Esophagus mucosa (tissue), 1 donor: ENCODE data around the gene BPHL. TPM values are rescaled to one million over a fixed set of nuclear protein-coding genes. Genes with fewer than 3 reads are reported as not detected.
A peak's percentile ranks its signal among the peaks of the same experiment; 100 is the strongest.
"Not testable (repeated sequence)": the region's sequence is repeated elsewhere in the genome, so short reads cannot be mapped to it uniquely, and the experiment has no call there.

Experiments
- ATAC-seq: fragments of 200-7000 bp; cut with Tn5 transposase; one replicate; pipeline ENCODE4 v1.9.1; 2020
- total RNA-seq: library from RNA; stranded (reverse); gene quantifications from one replicate; pipeline ENCODE4 v1.2.4, GENCODE V29; 2023
- donor health status: DM: yes; HTN: yes; CAD: no.

The BPHL gene
- total RNA-seq, 1 donor from 2014 or later = 27.0 TPM

GRCh38 chr6:3124667-3125066 is 6.2 kb downstream of the BPHL start:
- ATAC-seq = no peak

DNA sequence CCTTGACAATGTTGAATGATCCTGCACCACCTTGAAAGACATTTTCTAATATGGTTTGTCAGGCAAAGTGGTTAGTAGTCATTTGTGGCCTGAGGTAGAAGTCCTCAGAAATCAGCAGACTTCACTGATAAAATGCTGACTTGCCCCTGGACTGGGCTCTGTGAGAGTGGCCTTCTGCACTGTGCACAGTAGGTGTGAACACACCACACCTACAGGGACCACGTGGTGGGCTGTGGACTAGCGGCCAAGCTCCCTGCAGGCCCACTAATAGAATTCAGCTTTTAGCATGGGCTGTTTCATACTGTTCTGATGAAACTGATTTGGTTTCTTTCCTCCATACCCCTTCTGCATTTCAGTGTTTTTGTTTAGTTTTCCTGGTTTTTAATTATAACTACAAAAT is 7.3 kb downstream of the BPHL start:
- ATAC-seq = no peak

- no peak for ATAC-seq
Observed at GRCh38 chr6:3128356-3129108, 10.0 kb downstream of the BPHL start.

- ATAC-seq = no peak
Observed at GRCh38 chr6:3131695-3132094, 13.2 kb downstream of the BPHL start.

DNA sequence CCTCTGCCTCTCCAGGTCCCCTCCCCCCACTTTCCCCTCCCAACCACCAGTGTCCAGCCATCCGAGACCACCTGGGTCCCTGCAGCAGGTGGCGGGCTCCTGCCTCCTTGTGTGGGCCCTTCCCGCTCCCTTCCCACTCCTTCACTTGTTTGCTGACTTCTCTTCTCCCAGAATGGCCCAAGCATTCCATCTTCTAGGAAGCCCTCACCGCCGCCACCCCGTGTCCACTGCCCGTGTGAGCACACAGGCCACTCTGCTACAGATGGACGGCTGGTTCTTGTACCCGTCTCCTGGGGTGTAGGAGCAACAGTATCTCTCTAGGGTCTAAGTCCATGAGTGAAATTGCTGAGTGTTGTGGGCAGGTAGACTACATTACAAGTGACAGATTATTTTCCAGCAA is 15.0 kb downstream of the BPHL start:
- ATAC-seq = no peak

DNA sequence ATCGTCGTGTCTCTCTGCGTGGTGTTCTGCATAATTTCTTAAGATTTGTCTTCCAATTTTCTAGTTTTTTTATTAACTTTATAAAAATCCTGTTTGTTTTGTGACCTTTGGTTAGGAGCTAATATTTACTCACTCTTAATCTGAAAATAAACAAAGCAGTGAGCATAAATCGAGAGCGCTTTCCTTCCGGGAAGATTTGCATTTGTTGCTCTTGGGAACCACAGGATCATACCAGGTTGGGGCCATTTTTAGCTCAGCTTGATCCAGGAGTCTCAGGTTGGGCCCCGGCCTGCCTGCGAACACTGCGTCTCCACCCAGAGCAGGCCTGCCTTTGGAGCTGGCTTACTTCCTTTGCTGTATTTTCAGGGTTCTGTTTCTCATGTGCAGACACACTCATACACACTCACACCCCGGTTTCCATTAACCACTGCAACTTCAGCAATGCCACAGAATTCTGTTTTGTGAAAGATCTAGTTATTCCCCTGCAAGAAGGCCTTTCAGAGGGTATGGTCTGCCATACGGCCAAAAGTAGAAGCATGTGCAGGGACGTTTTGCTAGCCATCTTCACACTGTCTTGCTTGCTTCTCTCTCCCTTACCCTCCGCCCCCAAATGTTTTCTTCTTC is 17.3 kb downstream of the BPHL start:
- ATAC-seq = no peak

GRCh38 chr6:3136292-3137011 is 17.9 kb downstream of the BPHL start:
- ATAC-seq = no peak

DNA sequence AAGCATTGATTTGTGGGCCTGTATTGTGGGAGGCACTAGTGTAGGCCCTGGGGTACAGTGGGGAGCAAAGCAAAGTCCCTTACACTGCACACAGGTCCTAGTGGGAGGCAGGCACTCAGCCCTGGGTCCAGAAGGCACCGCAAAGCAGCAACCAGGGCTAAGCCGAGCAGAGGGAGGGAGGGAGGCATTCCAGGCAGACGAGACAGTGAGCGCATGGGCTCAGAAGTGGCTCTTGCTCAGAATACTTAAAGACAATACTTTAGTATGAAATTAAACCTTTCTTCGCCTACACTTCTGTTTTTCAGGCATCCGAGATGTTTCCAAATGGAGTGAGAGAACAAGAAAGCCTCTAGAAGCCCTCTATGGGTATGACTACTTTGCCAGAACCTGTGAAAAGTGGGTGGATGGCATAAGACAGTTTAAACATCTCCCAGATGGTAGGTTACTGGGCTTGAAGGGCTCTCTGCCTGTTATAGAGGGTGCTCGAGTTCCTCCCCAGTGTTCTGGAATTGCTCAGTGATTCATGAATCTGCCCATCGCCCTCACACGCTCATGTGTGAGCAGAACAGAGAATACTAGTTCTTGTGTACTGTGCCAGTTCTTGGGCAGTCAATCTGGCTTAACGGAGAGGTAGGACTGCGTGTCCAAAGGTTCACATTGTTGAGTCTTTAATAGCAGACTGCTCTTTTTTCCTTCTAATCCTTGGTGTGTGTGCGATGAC is 18.7 kb downstream of the BPHL start:
- ATAC-seq = no peak

GRCh38 chr6:3137873-3138272 is 19.4 kb downstream of the BPHL start:
- ATAC-seq = not testable (repeated sequence)

DNA sequence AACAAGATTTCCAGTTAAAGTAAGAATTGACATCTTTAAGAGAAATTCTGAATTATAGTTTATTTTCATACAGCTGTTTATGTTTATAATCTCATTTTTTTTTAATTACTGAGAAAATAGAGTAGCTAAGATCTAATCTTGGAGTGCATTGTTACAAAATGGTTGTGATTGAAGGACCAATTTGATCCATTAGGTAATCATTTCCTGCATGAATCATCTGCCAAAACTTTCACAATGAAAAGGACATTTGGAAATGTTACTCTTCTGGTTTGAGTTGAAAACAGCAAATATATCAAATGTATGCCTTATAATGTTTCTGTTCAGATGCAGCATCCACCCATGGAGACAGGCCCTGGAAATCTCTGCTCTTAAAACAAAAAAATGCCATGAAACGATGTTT is 19.8 kb downstream of the BPHL start:
- no peak for ATAC-seq

DNA sequence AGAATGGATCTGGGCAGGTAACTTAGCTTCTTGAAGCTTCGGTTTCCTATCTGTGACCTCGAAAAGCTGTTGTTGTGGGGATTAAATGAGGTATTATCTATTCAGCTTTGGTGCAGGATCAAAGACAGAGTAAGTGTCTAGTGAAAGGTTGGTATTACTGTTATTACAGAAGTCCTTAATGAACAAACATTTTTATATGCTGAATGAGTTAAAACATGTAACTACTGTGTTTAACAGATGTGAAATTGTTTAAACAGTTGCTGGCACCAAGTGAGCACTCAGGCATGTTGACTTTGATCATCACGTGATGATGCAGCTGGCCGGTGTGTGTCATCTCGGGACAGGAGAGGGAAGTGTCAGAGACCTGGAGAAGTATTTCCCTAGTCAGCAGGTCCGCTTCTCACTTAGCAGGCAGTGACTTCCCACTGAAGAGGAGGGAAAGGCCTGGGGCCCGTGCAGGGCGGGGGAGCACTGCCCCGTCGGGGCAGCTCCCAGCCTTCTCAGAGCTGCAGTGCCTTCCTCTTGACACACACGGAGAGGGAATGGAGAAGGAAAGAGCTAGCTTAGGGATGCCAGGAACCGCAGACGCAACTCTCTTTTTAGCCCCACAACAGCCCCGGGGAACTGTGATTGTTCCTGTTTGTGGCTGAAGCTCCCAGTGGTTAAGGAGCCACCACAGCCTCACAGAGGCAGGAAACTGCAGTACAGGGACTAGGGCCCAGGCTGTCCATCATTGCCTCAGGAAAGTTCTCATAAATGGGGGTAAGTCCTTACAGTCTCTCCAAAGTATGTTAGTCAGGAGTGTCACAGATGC is 20.8 kb downstream of the BPHL start:
- ATAC-seq = peak; percentile 95

GRCh38 chr6:3140201-3140600 is 21.7 kb downstream of the BPHL start:
- ATAC-seq = no peak

DNA sequence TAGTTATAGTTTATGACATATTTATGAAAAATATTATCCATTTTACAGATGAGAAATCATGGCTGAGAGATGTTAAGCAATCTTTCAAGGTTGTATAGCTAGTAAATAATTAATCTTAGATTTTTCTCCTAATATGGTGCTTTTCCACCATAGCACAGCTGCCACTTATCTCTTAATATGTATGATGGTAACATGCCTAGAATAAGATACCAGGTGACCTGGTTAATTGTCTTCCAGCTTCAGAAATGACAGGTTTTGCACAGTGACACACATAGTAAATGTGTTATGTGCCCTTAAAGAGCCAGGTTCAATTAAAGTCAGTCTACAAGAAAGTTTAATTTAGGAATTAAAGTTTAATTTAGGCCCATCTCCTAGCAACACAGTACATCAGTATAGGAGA is 24.0 kb downstream of the BPHL start:
- ATAC-seq = no peak

DNA sequence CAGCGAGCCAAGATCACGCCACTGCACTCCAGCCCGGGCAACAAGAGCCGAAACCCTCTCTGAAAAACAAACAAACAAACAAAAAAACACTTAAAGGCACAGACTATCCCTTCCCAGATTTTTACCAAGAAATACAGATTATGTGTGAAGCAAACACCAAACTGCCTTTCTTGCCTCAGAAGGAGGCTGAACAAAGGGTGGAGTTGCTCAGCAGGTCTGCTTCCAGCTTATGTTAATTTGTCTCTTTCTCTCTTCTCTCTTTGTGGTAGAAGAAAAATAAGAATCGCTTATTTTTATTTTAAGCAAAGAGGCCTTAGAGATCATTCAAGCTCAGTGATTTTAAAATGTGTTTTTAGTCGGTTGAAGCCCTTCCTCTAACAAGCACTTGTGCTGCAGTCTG is 24.6 kb downstream of the BPHL start:
- no peak for ATAC-seq

DNA sequence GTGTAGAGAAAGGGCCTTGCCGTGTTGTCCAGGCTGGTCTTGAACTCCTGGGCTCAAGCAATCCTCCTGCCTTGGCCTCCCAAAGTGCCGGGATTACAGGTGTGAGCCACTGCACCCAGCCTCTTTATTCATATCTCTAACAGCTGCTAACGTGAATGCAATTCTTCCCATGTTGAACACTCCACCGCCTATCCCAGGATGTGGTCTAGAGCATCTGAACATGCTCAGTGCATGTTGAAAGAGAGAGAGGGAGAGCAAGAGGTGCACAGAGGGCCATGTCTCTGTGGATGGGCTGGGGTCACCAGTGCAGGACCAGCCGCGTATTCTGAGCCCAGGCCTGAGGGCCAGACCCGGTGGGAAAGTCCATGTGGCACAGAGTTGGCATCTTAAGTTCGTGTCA is 26.1 kb downstream of the BPHL start:
- ATAC-seq = no peak

DNA sequence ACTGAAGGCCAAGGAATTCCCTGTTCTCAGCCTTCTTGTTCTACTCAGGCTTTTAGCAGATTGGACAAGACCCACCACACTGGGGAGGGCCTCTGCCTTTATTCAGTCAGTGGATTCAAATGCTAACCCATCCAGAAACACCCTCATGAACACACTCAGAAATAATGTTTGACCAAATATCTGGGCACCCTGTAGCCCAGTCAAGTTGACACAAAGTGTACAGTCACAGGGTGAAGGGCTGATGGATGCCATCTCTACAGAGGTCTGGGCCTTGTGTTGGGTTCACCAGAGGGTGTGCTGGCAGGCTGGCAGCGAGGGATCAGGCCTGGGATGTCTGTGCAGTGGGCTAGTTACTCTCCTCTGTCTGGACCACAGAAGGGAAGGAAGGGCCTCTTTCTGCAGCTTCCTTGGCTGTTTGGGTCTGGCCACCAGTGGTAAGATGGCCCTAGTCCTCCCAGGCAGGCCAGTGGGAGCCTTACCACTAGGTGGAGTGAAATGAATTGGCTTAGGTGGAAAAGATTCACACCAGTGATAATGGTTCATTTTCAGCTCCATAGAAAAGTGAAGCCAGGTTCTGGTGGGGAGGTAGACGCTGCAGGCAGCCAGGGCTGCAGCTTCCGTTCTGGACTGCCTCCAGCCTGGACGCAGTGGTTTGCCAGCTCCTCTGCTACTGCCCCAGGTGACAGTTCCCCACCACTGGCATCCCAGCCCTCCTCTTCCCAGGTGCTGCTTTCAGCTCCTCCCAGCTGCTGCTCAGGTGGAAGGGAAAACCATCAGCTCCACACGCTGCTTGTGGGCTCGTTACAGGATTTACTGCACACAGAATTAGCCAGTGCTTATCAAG is 29.6 kb downstream of the BPHL start:
- ATAC-seq = peak; percentile 39

DNA sequence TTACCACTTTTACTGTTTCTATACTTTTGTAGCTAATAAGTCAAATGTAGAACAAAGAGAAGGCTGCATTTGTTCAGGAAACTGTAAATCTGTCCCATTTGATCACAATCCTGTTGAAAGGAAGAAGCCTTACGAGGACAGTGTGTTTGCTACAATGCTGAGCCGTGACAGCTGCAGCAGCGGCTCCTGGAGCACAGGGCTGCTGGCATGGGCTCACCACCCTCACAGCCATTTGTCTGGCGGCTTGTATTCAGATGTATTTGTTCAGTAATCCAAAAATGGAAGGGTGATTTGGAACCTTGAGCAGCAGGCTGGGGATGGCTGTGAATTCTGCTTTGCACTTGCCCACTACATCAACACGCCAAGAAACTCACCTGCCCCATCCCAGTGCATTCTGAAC is 33.2 kb downstream of the BPHL start:
- no peak for ATAC-seq

GRCh38 chr6:3152689-3153088 is 34.2 kb downstream of the BPHL start:
- no peak for ATAC-seq

DNA sequence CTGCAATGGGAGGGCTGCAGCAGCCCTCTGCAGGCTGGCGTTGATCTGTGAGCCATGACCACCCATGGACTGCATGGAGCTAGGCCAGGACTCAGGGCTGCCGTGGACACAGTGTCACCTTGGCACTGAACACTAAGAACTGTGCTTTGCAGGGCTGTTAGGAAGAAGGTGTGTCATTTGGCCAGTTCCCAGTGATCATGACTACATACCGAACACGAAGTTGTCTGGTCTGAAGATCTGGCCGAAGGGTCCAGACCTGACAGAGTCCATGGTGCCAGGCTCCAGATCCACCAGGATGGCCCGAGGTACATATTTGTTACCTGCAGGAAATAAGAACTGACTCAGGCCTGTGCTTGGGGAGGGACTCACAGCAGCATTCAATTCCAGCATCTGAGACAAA is 36.9 kb downstream of the BPHL start:
- ATAC-seq = not testable (repeated sequence)

DNA sequence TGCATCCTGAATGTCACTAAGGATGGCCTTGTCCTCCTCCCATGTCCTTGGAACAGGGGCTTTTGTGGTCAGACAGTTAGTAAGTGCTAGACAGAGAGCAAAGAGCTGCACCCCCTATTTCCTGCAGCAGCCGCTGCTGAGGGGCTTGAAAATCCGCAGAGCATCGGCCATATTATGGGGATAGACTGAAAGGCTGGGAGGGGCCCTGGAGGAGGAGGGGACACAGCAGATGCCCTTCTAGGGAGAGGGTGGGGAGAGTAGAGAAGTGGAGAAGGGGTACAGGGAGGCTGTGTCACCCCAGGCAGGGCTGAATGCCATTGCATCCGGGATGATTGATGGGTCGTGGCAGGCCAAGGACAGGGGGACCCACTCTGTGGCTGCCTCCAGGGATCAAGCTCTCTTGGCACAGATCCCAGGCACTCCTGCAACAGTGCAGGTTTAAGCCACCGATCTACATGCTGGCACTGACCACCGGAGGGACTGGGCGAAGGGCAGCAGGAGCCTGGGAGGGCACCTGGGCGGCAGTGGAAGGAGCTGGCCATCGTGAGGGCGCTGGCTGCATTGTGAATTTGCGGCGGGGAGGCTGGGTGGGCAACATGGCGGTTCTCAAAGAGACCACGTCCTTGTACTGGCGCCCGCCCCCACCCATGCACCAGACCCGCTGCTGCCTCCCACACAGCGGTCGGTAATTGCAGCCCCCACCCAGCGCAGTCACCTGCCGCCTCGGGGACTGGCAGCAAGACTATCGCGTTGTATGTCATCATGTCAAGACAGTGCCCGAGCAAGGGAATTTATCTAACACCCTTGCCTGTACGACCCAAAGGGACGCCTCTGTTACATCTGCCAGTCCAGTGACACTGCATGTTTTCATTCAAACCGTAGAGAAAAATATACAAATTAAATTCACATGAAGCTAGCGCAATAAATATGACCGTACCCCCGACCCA is 37.9 kb downstream of the BPHL start:
- ATAC-seq = peak; percentile 4
